ENCODE data around the gene MUS81. TPM values are rescaled to one million over a fixed set of nuclear protein-coding genes. Genes with fewer than 3 reads are reported as not detected.

The MUS81 gene
- total RNA-seq, 4 donors from 2014 or later: 58.3 to 191 (median 81.2) TPM

DNA sequence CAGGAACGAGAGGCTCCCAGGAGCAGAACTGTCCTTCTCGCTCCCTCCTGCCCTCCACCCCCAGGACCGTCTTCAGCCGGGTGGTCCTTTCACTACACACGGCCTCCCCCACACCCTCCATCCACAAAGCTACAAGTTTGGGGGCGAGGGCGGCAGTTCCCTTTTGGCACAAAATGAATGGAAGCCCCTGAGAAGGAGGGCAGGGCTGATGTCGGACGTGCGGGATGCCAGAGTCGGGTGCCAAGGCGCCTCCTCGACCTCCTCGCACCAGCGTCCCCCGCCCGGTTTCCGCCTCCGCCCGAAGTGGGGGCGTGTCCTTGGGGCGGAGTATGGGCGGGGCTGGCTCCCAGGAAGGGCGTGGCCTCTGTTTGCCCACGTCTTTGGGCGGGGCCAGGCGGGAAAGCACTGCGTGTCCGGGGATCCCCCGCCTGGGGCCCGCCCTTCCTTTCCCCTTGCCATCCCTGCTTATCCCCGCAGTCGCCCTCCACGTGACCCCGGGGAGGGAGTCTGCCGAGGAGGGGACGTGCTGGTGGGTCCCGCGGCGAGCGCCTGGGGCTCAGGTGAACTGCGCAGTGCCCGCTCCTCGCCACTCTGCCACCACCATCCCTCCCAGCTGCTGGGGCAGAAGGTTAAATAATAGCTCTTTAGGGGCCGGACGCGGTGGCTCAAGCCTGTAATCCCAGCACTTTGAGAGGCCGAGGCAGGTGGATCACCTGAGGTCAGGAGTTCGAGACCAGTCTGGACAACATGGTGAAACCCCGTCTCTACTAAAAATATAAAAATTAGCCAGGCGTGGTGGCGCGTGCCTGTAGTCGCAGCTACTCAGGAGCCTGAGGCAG is 13.3 kb downstream of the MUS81 start:
- 0 to 7% methylated on average over 1 to 45 of the region's 54 CpGs for WGBS, 2 donors (ENCODE audit: low coverage in 1 of 2)
- peak; percentile 40 for TF ChIP-seq EP300 (IDR thresholded peaks at IDR 0.05; ENCODE audit: low read depth)
- peak; percentile 96 to 97 (median 97) for TF ChIP-seq POLR2AphosphoS5 (IDR thresholded peaks at IDR 0.05)
- TF ChIP-seq POLR2A (IDR thresholded peaks at IDR 0.05): peak; percentile 81
- no peak for TF ChIP-seq CTCF (IDR thresholded peaks at IDR 0.05)
- peaks cover 9 to 37% (median 20%) of the 10 kb centered on the region in 4 donors for H3K4me1 ChIP-seq
- peak overlapping the region; percentile 88 to 92 (median 90) for H3K27ac ChIP-seq
- DNase-seq: peak; percentile 97
- peak overlapping the region; percentile 36 to 63 (median 50) for H3K4me3 ChIP-seq
- H3K9me3 ChIP-seq: no peaks in the 10 kb centered on the region
- intact Hi-C loops (cut with DNase I; ENCODE audit: low total_unique reads) (loop anchor here (2.0 kb wide), 1 partner anchor 15 kb away; the partner anchor contains the start of gene CFL1), in situ Hi-C loops (cut with MboI; ENCODE audit: low pct_ligation_motif_present in 1 of 4, low pct_unique_long_range_greater_than_20kb in 1 of 4, low sequenced_read_pairs in 3 of 4) (loop anchor here in 1 of 4 donors (10.0 kb wide), 1 partner anchor 121 kb away; no protein-coding TSS in a partner anchor)
- H3K36me3 ChIP-seq: no peaks in the 10 kb centered on the region
- H3K27me3 ChIP-seq: no peaks in the 10 kb centered on the region

GRCh38 chr11:65879617-65880016 is 19.4 kb downstream of the MUS81 start, which contains the start of gene CTSW:
Gene CTSW (plus strand): TSS chr11:65879837. CDS start chr11:65879855, 18 bp downstream.
- peaks cover 0 to 3% (median 0%) of the 10 kb centered on the region in 4 donors for H3K4me1 ChIP-seq
- intact Hi-C loops (cut with DNase I; ENCODE audit: low total_unique reads): loop anchor here (5.0 kb wide), 1 partner anchor 113 kb away; no protein-coding TSS in a partner anchor
- no peak within 1 kb of the TSS for H3K4me3 ChIP-seq
- in situ Hi-C loops (cut with MboI; ENCODE audit: low pct_ligation_motif_present in 1 of 4, low pct_unique_long_range_greater_than_20kb in 1 of 4, low sequenced_read_pairs in 3 of 4): loop anchor here (10.0 to 25.0 kb wide), 3 partner anchors 105 to 115 kb away; no protein-coding TSS in a partner anchor
- H3K27me3 ChIP-seq: no peaks in the 10 kb centered on the region
- WGBS, 2 donors (ENCODE audit: low coverage in 1 of 2): 67% methylated on average over 7 of the region's 7 CpGs; no CpG with 5 or more reads in 1 of the 2 donors
- DNase-seq: no peak
- no peak within 1 kb of the TSS for H3K27ac ChIP-seq
- H3K36me3 ChIP-seq: peaks cover 0 to 5% (median 0%) of the 10 kb centered on the region in 4 donors
- H3K9me3 ChIP-seq: no peaks in the 10 kb centered on the region
- no peak for TF ChIP-seq POLR2AphosphoS5 (IDR thresholded peaks at IDR 0.05)
- no peak for TF ChIP-seq EP300 (IDR thresholded peaks at IDR 0.05; ENCODE audit: low read depth)
- no peak for TF ChIP-seq CTCF (IDR thresholded peaks at IDR 0.05)
- no peak for TF ChIP-seq POLR2A (IDR thresholded peaks at IDR 0.05)

DNA sequence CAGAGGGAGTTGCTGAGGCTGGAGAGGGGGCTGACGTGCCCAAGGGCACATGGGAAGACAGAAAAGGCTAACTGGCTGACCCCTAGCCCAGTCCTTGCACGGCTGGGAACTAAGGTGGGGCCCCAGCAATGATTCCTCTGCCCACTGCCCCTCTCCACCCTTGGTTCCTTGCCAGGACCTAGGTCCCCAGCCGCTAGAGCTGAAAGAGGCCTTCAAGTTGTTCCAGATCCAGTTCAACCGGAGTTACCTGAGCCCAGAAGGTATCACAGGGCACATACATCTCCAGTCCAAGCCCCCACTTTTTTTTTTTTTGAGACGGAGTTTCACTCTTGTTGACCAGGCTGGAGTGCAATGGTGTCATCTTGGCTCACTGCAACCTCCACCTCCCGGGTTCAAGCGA is 19.8 kb downstream of the MUS81 start:
- no peak overlapping the region for H3K4me3 ChIP-seq
- no peaks in the 10 kb centered on the region for H3K27me3 ChIP-seq
- H3K9me3 ChIP-seq: no peaks in the 10 kb centered on the region
- in situ Hi-C loops (cut with MboI; ENCODE audit: low pct_ligation_motif_present in 1 of 4, low pct_unique_long_range_greater_than_20kb in 1 of 4, low sequenced_read_pairs in 3 of 4) (loop anchor here in 3 of 4 donors (10.0 to 25.0 kb wide), 2 partner anchors 105 to 107 kb away; no protein-coding TSS in a partner anchor), intact Hi-C loops (cut with DNase I; ENCODE audit: low total_unique reads) (loop anchor here (5.0 kb wide), 1 partner anchor 112 kb away; no protein-coding TSS in a partner anchor)
- TF ChIP-seq CTCF (IDR thresholded peaks at IDR 0.05): no peak
- TF ChIP-seq EP300 (IDR thresholded peaks at IDR 0.05; ENCODE audit: low read depth): no peak
- no peak for TF ChIP-seq POLR2AphosphoS5 (IDR thresholded peaks at IDR 0.05)
- TF ChIP-seq POLR2A (IDR thresholded peaks at IDR 0.05): no peak
- 71% methylated on average over 7 of the region's 7 CpGs; no CpG with 5 or more reads in 1 of the 2 donors for WGBS, 2 donors (ENCODE audit: low coverage in 1 of 2)
- H3K4me1 ChIP-seq: peaks cover 0 to 7% (median 3%) of the 10 kb centered on the region in 4 donors
- H3K36me3 ChIP-seq: peaks cover 0 to 5% (median 0%) of the 10 kb centered on the region in 4 donors
- H3K27ac ChIP-seq: no peak overlapping the region
- DNase-seq: no peak

Measured in transverse colon (tissue), 4 donors.